ENCODE measurements around the gene TCF3.

The TCF3 gene

GRCh38 chr19:1570836-1571235 lies 81.6 kb downstream of the TCF3 start:
- no peak for FAIRE-seq
- DNase-seq (ENCODE audit: extremely low spot score, insufficient read length, low read depth) = no peak

GRCh38 chr19:1569997-1570396 lies 82.4 kb downstream of the TCF3 start:
- FAIRE-seq = no peak
- DNase-seq (ENCODE audit: extremely low spot score, insufficient read length, low read depth) = no peak

GRCh38 chr19:1568320-1569019 lies 83.9 kb downstream of the TCF3 start, which contains the start of gene MEX3D:
TSS of gene MEX3D (minus strand) at chr19:1568325. CDS start at chr19:1568058, 267 bp downstream.
- DNase-seq (ENCODE audit: extremely low spot score, insufficient read length, low read depth) = peak; percentile 99
- peak; percentile 26 for FAIRE-seq

GRCh38 chr19:1567848-1568227 lies 84.6 kb downstream of the TCF3 start:
- DNase-seq (ENCODE audit: extremely low spot score, insufficient read length, low read depth) = no peak
- FAIRE-seq = no peak

GRCh38 chr19:1567116-1567847 lies 85.1 kb downstream of the TCF3 start:
- DNase-seq (ENCODE audit: extremely low spot score, insufficient read length, low read depth) (no peak), FAIRE-seq (no peak)

GRCh38 chr19:1566392-1567115 lies 85.9 kb downstream of the TCF3 start:
- DNase-seq (ENCODE audit: extremely low spot score, insufficient read length, low read depth) (no peak), FAIRE-seq (no peak)

GRCh38 chr19:1563251-1563650 lies 89.2 kb downstream of the TCF3 start:
- FAIRE-seq (no peak), DNase-seq (ENCODE audit: extremely low spot score, insufficient read length, low read depth) (no peak)

- DNase-seq (ENCODE audit: extremely low spot score, insufficient read length, low read depth) (no peak), FAIRE-seq (no peak)
These were observed 91.1 kb downstream of the TCF3 start for GRCh38 chr19:1561236-1561842.

GRCh38 chr19:1560286-1560882 lies 92.0 kb downstream of the TCF3 start:
- DNase-seq (ENCODE audit: extremely low spot score, insufficient read length, low read depth) (no peak), FAIRE-seq (no peak)

Data from GM18507 (cell line).